Measurements from ENCODE around the gene BUB1B. TPM values are rescaled to one million over a fixed set of nuclear protein-coding genes. Genes with fewer than 3 reads are reported as not detected.

Gene BUB1B
- total and polyA plus RNA-seq, 9 of the 15 experiments (the other 6 are each of a cell fraction or from before 2014, with no cell fraction given) = 28.7 to 113 (median 82.2) TPM

DNA sequence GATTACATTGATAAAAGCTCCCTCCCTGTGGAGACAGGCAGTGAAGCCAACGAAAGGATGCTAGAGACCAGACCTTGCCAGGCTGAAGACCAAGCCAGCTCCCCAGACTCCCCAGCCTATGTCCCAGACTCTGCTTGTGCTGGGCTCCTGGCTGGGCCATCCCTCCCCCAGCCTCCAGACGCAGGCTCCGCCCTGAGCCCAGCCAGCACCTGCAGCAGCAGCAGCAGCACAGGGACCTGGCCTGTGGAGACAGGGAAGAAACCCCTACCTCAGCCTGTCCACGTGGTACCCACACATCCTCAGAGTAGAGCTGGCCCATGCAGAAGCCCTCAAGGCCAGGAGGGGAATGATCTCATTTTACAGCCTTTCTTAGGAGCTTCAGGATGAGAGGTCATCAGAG, 108.7 kb downstream of the BUB1B start:
- DNase-seq (ENCODE audit: extremely low read depth in 1 of 4, low spot score in 3 of 4) (no peak), FAIRE-seq (no peak), ATAC-seq (no peak; the same call in 1 of the 3 replicates)
- no peak overlapping the region for H3K4me2 ChIP-seq (ENCODE audit: insufficient read depth, low read length)
- no peaks in the 10 kb centered on the region for H3K36me3 ChIP-seq (ENCODE audit: control insufficient read depth, insufficient read depth, low read length)
- H2AFZ ChIP-seq (ENCODE audit: low read depth, low read length) = no peak overlapping the region
- BruUV-seq (replicated peaks) = no TSS peak
- ChIA-PET POLR2A (interaction anchor here (0.6 to 0.7 kb wide), 2 partner anchors 95 to 221 kb away, joined by 3 read pairs; no protein-coding TSS in a partner anchor), CTCF (ENCODE audit: low intra/inter-chr PET ratio) (interaction anchor here (0.6 to 1.7 kb wide), 2 partner anchors 52 to 620 kb away, joined by 3 to 5 read pairs; no protein-coding TSS in a partner anchor)
- in situ Hi-C loops (cut with MboI) (loop anchor here (5.0 kb wide), 2 partner anchors 52 to 222 kb away; no protein-coding TSS in a partner anchor), intact Hi-C loops (cut with micrococcal nuclease) (loop anchor here (5.0 kb wide), 2 partner anchors 37 to 482 kb away; no protein-coding TSS in a partner anchor)
- H3K79me2 ChIP-seq (ENCODE audit: control insufficient read depth, insufficient read depth, low read length) = no peaks in the 10 kb centered on the region
- H3K27me3 ChIP-seq (ENCODE audit: control insufficient read depth in 2 of 2, insufficient read depth in 2 of 2, low read length in 2 of 2) = peaks cover 0 to 19% of the 10 kb centered on the region in 2 experiments; a peak in 2 of 5 replicates
- TF ChIP-seq ZNF551 (CRISPR knock-in tag; IDR thresholded peaks at IDR 0.05) = no peak
- TF ChIP-seq IFI16 (CRISPR knock-in tag; IDR thresholded peaks at IDR 0.05) = no peak
- no peak for TF ChIP-seq MECOM (CRISPR knock-in tag; IDR thresholded peaks at IDR 0.05)
- no peak for TF ChIP-seq ZNF324 (CRISPR knock-in tag; IDR thresholded peaks at IDR 0.05)
- TF ChIP-seq RBFOX2 (IDR thresholded peaks at IDR 0.05; ENCODE audit: low read depth, low read length) = no peak
- TF ChIP-seq ATF1 (CRISPR knock-in tag; IDR thresholded peaks at IDR 0.05) = no peak
- no peak for TF ChIP-seq ATF1 (tag; IDR thresholded peaks at IDR 0.05)
- no peak for TF ChIP-seq ZNF354B (CRISPR knock-in tag; IDR thresholded peaks at IDR 0.05)
- no peak for TF ChIP-seq ERF (CRISPR knock-in tag; IDR thresholded peaks at IDR 0.05)
- no peak for TF ChIP-seq U2AF1 (optimal IDR thresholded peaks at IDR 0.05; ENCODE audit: low read depth, low read length)
- TF ChIP-seq ZSCAN29 (IDR thresholded peaks at IDR 0.05) = no peak
- TF ChIP-seq ILK (tag; IDR thresholded peaks at IDR 0.05; ENCODE audit: borderline replicate concordance, low read depth) = no peak
- TF ChIP-seq TEAD2 (tag; IDR thresholded peaks at IDR 0.05) = no peak
- TF ChIP-seq PML (IDR thresholded peaks at IDR 0.05; ENCODE audit: low read length) = no peak
- TF ChIP-seq ZNF79 (CRISPR knock-in tag; IDR thresholded peaks at IDR 0.05; ENCODE audit: low read depth) = no peak
- TF ChIP-seq NR4A1 (CRISPR knock-in tag; IDR thresholded peaks at IDR 0.05) = no peak
- no peak for TF ChIP-seq NR4A1 (tag; IDR thresholded peaks at IDR 0.05)
- no peak for TF ChIP-seq FOXP1 (CRISPR knock-in tag; IDR thresholded peaks at IDR 0.05)
- no peak overlapping the region for H3K27ac ChIP-seq (ENCODE audit: extremely low read depth, low read depth, low read length)
- H3K4me1 ChIP-seq (replicated peaks in 1 of 2; ENCODE audit: control insufficient read depth in 2 of 2, insufficient read depth in 2 of 2, low read length in 2 of 2) = peaks cover 11 to 46% of the 10 kb centered on the region in 2 experiments
- H3K9me1 ChIP-seq (ENCODE audit: control insufficient read depth, insufficient read depth, low read length) = peaks cover 4% of the 10 kb centered on the region
- 0 out of 2 replicates have a peak, but pooled peaks cover 3% of the 10 kb centered on the region for H4K20me1 ChIP-seq (replicated peaks; ENCODE audit: control insufficient read depth, insufficient read depth, low read length)
- no peak overlapping the region for H3K4me3 ChIP-seq
- no peaks in the 10 kb centered on the region for H3K9me3 ChIP-seq (replicated peaks; ENCODE audit: control insufficient read depth, insufficient read depth, low read depth, low read length)
- 13% methylated on average over 4 of the region's 4 CpGs for WGBS (ENCODE audit: insufficient coverage, low coverage, missing lambda C conversion rate)
- H3K9ac ChIP-seq (ENCODE audit: insufficient read depth in 1 of 2, low read depth in 2 of 2, low read length in 2 of 2) = no peak overlapping the region

Data from K562 (cell line).